Nucleus accumbens (tissue), 56 donors: ENCODE results near the gene CDK12.

Source experiments
- DNase-seq, 56 donors: peaks; one replicate each; lab custom pipeline; 2025; lab: John Stamatoyannopoulos, UW

Gene CDK12

GRCh38 chr17:39579318-39580081 is 118.2 kb downstream of the CDK12 start:
- no peak for DNase-seq

GRCh38 chr17:39580082-39580468 is 118.8 kb downstream of the CDK12 start:
- DNase-seq, result no peak

GRCh38 chr17:39581071-39581758 is 119.9 kb downstream of the CDK12 start:
- no peak for DNase-seq

GRCh38 chr17:39581759-39582085 is 120.4 kb downstream of the CDK12 start:
- no peak for DNase-seq

GRCh38 chr17:39582658-39583057 is 121.4 kb downstream of the CDK12 start:
- DNase-seq, result no peak
